ENCODE results near the gene DNAAF8. TPM values are rescaled to one million over a fixed set of nuclear protein-coding genes. Genes with fewer than 3 reads are reported as not detected.

DNAAF8 gene
- total RNA-seq, 4 donors from 2014 or later = 0.44 to 1.2 (median 0.91) TPM

- H3K4me3 ChIP-seq = no peak overlapping the region
- no peaks in the 10 kb centered on the region for H3K9me3 ChIP-seq
- no peak overlapping the region for H3K27ac ChIP-seq
- H3K4me1 ChIP-seq = no peaks in the 10 kb centered on the region
- no peak for DNase-seq
- in situ Hi-C loops (cut with MboI; ENCODE audit: low sequenced_read_pairs in 4 of 4) (no loop called here), intact Hi-C loops (cut with DNase I; ENCODE audit: low total_unique reads) (no loop called here)
- H3K27me3 ChIP-seq = no peaks in the 10 kb centered on the region
- H3K36me3 ChIP-seq = peaks cover 0 to 49% of the 10 kb centered on the region in 2 donors
- TF ChIP-seq POLR2A (IDR thresholded peaks at IDR 0.05) = no peak
- TF ChIP-seq, protein P1, sequence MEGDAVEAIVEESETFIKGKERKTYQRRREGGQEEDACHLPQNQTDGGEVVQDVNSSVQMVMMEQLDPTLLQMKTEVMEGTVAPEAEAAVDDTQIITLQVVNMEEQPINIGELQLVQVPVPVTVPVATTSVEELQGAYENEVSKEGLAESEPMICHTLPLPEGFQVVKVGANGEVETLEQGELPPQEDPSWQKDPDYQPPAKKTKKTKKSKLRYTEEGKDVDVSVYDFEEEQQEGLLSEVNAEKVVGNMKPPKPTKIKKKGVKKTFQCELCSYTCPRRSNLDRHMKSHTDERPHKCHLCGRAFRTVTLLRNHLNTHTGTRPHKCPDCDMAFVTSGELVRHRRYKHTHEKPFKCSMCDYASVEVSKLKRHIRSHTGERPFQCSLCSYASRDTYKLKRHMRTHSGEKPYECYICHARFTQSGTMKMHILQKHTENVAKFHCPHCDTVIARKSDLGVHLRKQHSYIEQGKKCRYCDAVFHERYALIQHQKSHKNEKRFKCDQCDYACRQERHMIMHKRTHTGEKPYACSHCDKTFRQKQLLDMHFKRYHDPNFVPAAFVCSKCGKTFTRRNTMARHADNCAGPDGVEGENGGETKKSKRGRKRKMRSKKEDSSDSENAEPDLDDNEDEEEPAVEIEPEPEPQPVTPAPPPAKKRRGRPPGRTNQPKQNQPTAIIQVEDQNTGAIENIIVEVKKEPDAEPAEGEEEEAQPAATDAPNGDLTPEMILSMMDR (IDR thresholded peaks at IDR 0.05 in 4 of 5, conservative IDR thresholded peaks at IDR 0.05 in 1 of 5) = no peak
- no peak for ATAC-seq
These were observed 30.4 kb upstream of the DNAAF8 start for GRCh38 chr16:4703906-4704305.

GRCh38 chr16:4704491-4704890 is 29.8 kb upstream of the DNAAF8 start:
- no peak for TF ChIP-seq POLR2A (IDR thresholded peaks at IDR 0.05)
- TF ChIP-seq, protein P1 (IDR thresholded peaks at IDR 0.05 in 4 of 5, conservative IDR thresholded peaks at IDR 0.05 in 1 of 5) = no peak
- Histone ChIP-seq H3K4me3 (no peak overlapping the region), H3K27me3 (no peaks in the 10 kb centered on the region), H3K27ac (no peak overlapping the region), H3K4me1 (no peaks in the 10 kb centered on the region), H3K36me3 (peaks cover 0 to 43% of the 10 kb centered on the region in 2 donors), H3K9me3 (no peaks in the 10 kb centered on the region)
- in situ Hi-C loops (cut with MboI; ENCODE audit: low sequenced_read_pairs in 4 of 4) (no loop called here), intact Hi-C loops (cut with DNase I; ENCODE audit: low total_unique reads) (no loop called here)
- DNase-seq (no peak), ATAC-seq (no peak)

DNA sequence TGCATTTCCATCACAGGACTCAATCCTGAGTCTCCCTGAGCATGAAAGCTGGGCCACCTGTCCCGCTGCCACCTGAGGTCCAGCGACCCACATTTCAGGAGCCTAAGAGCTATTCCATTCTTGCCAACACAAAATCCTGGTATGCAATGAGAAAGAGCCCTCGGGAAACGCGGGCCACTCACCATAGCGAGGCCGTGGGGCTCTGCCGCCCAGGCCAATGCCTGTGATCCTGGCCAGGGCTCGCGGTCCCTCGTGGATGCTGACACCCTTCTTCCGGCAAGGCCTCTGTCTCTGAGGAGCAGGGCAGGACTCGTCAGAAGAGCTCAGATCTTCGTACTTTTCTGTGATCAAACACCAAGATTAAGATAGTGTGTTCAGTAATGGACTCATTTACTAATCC is 29.4 kb upstream of the DNAAF8 start:
- no peak overlapping the region for H3K27ac ChIP-seq
- TF ChIP-seq POLR2A (IDR thresholded peaks at IDR 0.05) = no peak
- TF ChIP-seq, protein P1 (IDR thresholded peaks at IDR 0.05 in 4 of 5, conservative IDR thresholded peaks at IDR 0.05 in 1 of 5) = no peak
- ATAC-seq (no peak), DNase-seq (no peak)
- H3K4me1 ChIP-seq = no peaks in the 10 kb centered on the region
- in situ Hi-C loops (cut with MboI; ENCODE audit: low sequenced_read_pairs in 4 of 4) (no loop called here), intact Hi-C loops (cut with DNase I; ENCODE audit: low total_unique reads) (no loop called here)
- H3K4me3 ChIP-seq = no peak overlapping the region
- H3K9me3 ChIP-seq = no peaks in the 10 kb centered on the region
- H3K27me3 ChIP-seq = no peaks in the 10 kb centered on the region
- H3K36me3 ChIP-seq = peaks cover 0 to 39% of the 10 kb centered on the region in 2 donors

DNA sequence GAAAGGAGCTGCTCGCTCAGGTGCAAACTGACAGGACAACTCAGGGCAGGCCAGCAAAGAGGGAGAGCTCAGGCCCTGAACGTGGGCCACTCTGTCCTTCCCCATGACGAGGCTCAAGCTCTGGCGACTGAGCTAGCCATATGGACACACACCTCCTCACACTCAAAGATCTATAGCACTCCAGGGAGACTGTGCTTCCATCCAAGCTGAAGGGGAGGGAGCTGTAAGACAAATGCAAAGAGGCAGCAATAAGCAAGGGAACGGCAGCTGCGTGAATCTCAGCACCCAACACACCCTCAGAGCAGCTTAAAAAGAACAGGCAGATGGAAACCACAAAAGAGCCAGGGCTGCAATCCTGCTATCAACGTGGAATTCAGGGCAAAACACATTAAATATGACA is 27.5 kb upstream of the DNAAF8 start:
- Histone ChIP-seq H3K4me1 (no peaks in the 10 kb centered on the region), H3K36me3 (peaks cover 0 to 26% of the 10 kb centered on the region in 2 donors), H3K27ac (no peak overlapping the region), H3K27me3 (no peaks in the 10 kb centered on the region), H3K4me3 (no peak overlapping the region), H3K9me3 (no peaks in the 10 kb centered on the region)
- ATAC-seq = no peak
- DNase-seq = no peak
- intact Hi-C loops (cut with DNase I; ENCODE audit: low total_unique reads) = no loop called here
- in situ Hi-C loops (cut with MboI; ENCODE audit: low sequenced_read_pairs in 4 of 4) = no loop called here
- TF ChIP-seq POLR2A (IDR thresholded peaks at IDR 0.05) = no peak
- TF ChIP-seq, protein P1 (IDR thresholded peaks at IDR 0.05 in 4 of 5, conservative IDR thresholded peaks at IDR 0.05 in 1 of 5) = no peak

GRCh38 chr16:4709481-4709880 is 24.9 kb upstream of the DNAAF8 start:
- no peaks in the 10 kb centered on the region for H3K9me3 ChIP-seq
- H3K27me3 ChIP-seq = no peaks in the 10 kb centered on the region
- H3K4me1 ChIP-seq = no peaks in the 10 kb centered on the region
- H3K36me3 ChIP-seq = peaks cover 0 to 38% of the 10 kb centered on the region in 2 donors
- H3K27ac ChIP-seq = no peak overlapping the region
- in situ Hi-C loops (cut with MboI; ENCODE audit: low sequenced_read_pairs in 4 of 4) (no loop called here), intact Hi-C loops (cut with DNase I; ENCODE audit: low total_unique reads) (no loop called here)
- TF ChIP-seq, protein P1 (IDR thresholded peaks at IDR 0.05 in 4 of 5, conservative IDR thresholded peaks at IDR 0.05 in 1 of 5) = no peak
- TF ChIP-seq POLR2A (IDR thresholded peaks at IDR 0.05) = no peak
- ATAC-seq = no peak
- DNase-seq = no peak
- no peak overlapping the region for H3K4me3 ChIP-seq

Measured in gastrocnemius medialis (tissue), 4 donors.